ENCODE results near the gene CORO2B. TPM values are rescaled to one million over a fixed set of nuclear protein-coding genes. Genes with fewer than 3 reads are reported as not detected.

Gene CORO2B, protein sequence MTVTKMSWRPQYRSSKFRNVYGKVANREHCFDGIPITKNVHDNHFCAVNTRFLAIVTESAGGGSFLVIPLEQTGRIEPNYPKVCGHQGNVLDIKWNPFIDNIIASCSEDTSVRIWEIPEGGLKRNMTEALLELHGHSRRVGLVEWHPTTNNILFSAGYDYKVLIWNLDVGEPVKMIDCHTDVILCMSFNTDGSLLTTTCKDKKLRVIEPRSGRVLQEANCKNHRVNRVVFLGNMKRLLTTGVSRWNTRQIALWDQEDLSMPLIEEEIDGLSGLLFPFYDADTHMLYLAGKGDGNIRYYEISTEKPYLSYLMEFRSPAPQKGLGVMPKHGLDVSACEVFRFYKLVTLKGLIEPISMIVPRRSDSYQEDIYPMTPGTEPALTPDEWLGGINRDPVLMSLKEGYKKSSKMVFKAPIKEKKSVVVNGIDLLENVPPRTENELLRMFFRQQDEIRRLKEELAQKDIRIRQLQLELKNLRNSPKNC
- total RNA-seq = 1 to 10 TPM; 1.3 to 3.3 (median 2.3) TPM

DNA sequence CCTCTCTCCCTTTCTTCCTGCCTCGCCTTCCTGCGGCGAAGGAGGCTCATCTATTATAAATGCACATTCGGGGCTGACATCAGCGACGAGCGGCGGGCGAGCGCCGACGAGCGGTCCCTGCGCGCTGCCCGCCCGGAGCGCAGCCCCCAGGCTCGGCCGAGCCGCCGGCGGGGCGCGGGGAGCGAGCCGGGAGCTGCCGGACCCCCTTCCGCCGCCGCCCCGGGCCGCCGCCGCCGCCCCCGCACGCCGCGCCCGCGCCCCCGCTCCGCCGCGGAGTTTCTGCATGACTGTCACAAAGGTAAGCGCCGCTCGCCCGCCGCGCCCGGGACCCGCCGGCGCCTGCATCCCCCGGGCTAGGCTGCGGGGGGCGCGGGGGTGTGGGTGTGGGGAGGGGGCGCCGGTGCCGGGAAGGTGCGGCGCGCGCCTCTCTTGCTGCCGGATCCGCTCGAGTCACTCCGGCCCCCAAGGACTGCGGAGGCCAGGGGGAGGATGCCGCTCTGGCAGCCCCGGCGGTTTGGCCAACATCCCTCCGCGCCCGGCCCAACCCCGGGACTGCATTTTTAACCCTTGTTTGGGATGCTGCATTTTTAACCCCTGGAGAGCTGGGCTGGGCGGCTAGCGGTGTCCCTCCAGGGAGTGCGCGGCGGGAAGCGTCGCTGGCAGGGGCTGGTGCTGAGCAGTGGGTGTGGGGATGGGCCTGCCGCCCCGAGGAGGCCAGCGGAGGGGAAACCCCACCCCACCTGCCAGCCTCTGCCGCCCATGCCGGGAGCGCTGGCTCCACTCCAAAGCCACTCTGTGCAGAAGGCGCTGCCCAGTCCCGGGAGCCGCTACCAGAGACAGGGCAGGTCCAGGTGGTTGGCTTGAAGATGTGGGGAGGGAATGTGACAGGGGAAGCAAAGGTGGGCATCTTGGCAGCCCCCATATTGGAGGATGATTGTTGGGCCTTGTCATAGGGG lies at the start of gene CORO2B:
Gene CORO2B, plus strand, starts transcription at position 14 of the 956 bp plus-strand sequence. Its CDS starts 270 bp downstream, at position 284.
- Histone ChIP-seq H3K36me3 (no peaks in the 10 kb centered on the region), H3K9me3 (no peaks in the 10 kb centered on the region), H3K4me1 (peaks cover 28% of the 10 kb centered on the region), H3K27ac (peak within 1 kb of the TSS; percentile 65), H3K4me3 (peak within 1 kb of the TSS; percentile 62), H3K27me3 (no peaks in the 10 kb centered on the region)
- DNase-seq (ENCODE audit: low spot score in 2 of 2) = no peak
- no peak for TF ChIP-seq CTCF (IDR thresholded peaks at IDR 0.05)
- no peak for TF ChIP-seq EP300 (IDR thresholded peaks at IDR 0.05)
- no peak for TF ChIP-seq POLR2AphosphoS5 (IDR thresholded peaks at IDR 0.05)
- no peak for TF ChIP-seq POLR2A (IDR thresholded peaks at IDR 0.05)
- WGBS = 3% methylated on average over 19 of the region's 95 CpGs

GRCh38 chr15:68531387-68532179 lies 47.2 kb upstream of the CORO2B start:
- Histone ChIP-seq H3K9me3 (peaks cover 10% of the 10 kb centered on the region), H3K27me3 (no peaks in the 10 kb centered on the region), H3K4me1 (no peaks in the 10 kb centered on the region), H3K36me3 (no peaks in the 10 kb centered on the region), H3K27ac (no peak overlapping the region), H3K4me3 (no peak overlapping the region)
- 91% methylated on average over 2 of the region's 2 CpGs for WGBS
- TF ChIP-seq POLR2A (IDR thresholded peaks at IDR 0.05) (no peak), POLR2AphosphoS5 (IDR thresholded peaks at IDR 0.05) (no peak), EP300 (IDR thresholded peaks at IDR 0.05) (no peak), CTCF (IDR thresholded peaks at IDR 0.05) (no peak)
- no peak for DNase-seq (ENCODE audit: low spot score in 2 of 2)

GRCh38 chr15:68536331-68537095 lies 42.3 kb upstream of the CORO2B start:
- DNase-seq (ENCODE audit: low spot score in 2 of 2) = no peak
- Histone ChIP-seq H3K36me3 (no peaks in the 10 kb centered on the region), H3K4me1 (peaks cover 4% of the 10 kb centered on the region), H3K27me3 (no peaks in the 10 kb centered on the region), H3K4me3 (no peak overlapping the region), H3K27ac (peak overlapping the region; percentile 50), H3K9me3 (peaks cover 10% of the 10 kb centered on the region)
- TF ChIP-seq CTCF (IDR thresholded peaks at IDR 0.05) (no peak), EP300 (IDR thresholded peaks at IDR 0.05) (no peak), POLR2A (IDR thresholded peaks at IDR 0.05) (no peak), POLR2AphosphoS5 (IDR thresholded peaks at IDR 0.05) (no peak)
- WGBS = 60% methylated on average over 4 of the region's 4 CpGs

DNA sequence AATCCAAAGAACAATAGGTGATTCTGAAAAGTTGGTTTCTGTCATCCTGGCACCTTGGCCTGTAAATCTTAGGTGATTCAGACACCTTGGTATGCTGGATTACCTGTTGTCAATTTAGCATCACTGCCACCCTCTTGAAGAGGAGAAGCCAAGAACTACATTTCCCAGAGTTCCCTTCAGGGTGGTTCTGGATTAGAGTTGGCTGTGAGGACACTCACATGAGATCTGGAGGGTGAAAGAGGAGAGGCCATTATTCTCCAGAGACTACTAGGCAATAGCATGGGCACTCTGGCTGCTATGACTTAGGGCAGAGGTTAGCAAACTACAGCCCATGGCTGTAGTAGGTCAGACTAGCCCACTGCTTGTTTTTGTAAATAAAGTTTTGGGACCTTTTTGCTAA lies 41.7 kb upstream of the CORO2B start:
- H3K9me3 ChIP-seq = peaks cover 5% of the 10 kb centered on the region
- TF ChIP-seq EP300 (IDR thresholded peaks at IDR 0.05) = no peak
- no peak for TF ChIP-seq CTCF (IDR thresholded peaks at IDR 0.05)
- H3K4me3 ChIP-seq = no peak overlapping the region
- peak overlapping the region; percentile 50 for H3K27ac ChIP-seq
- H3K36me3 ChIP-seq = no peaks in the 10 kb centered on the region
- H3K27me3 ChIP-seq = no peaks in the 10 kb centered on the region
- DNase-seq (ENCODE audit: low spot score in 2 of 2) = no peak
- H3K4me1 ChIP-seq = peaks cover 4% of the 10 kb centered on the region
